Epithelial cell of proximal tubule (primary cell): ENCODE data around the gene COL16A1. TPM values are rescaled to one million over a fixed set of nuclear protein-coding genes. Genes with fewer than 3 reads are reported as not detected.

Experiments used
- DNase-seq: peaks from one replicate; pipeline ENCODE4 v3.0.0-alpha.2; 2011; ENCODE audit warnings: low read depth
- H3K4me3 ChIP-seq: 2 replicates; pipeline ENCODE4 v1.5.1; 2011; ENCODE audit warnings: low read depth, mild to moderate bottlenecking, low read length
- CTCF ChIP-seq: conservative IDR thresholded peaks from 2 replicates; pipeline ENCODE4 v1.5.1; 2012; ENCODE audit warnings: low read depth, mild to moderate bottlenecking, low read length
- total RNA-seq: library from RNA; depleted of rRNA; stranded (reverse); fragments of >200 nt; gene quantifications from 2 replicates; pipeline ENCODE4 v1.2.3, GENCODE V29; 2015

The COL16A1 gene
- total RNA-seq, 1 donor from 2014 or later, result 5.3 TPM

DNA sequence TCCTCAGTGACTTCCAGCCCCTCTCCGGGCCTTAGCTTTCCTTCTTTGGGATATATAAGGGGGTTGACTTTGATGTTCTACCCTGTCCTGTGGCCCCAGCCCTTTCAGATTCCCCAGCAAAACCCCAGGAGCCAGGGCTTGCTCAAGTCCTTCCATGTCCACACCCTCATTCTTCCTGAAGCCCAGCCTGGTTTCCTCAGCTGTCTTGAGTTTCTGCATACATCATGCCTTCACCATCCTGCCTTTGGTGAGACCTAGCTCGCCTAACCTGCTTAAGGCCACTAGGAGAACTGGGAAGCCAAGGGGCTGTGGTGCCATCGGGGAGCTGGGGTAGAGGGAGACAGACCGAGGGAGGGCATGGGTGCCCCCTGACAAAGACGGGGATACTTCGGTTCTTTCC lies 42.0 kb downstream of the COL16A1 start:
- H3K4me3 ChIP-seq, result no peak overlapping the region
- no peak for TF ChIP-seq CTCF
- no peak for DNase-seq

DNA sequence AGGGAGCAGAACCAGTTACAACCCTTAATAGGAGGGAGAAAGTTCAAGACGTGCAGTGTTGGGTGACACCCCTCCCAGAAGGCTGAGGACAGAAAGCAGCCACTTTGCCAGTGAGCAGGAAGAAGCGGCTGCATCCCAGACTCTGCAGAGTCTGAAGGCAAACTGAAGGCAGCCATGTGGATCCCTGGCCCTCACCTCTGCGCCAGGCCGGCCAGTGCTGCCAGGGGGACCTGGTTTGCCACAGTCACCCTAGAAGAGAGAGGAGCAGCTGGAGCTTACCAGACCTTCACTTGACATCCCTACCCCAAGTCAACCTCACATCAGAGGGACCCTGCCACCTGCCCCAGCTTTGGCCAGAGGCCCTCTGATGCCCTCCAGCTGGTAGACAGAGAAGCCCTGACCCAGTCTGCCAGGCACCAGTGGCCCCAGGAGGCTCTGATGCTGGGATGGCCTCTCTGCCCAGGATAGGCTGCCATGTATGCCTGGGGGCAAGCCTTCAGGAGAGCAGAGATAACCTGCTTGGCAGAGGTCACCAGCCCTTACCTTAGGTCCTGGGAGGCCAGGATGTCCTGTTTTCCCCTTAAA lies 42.9 kb downstream of the COL16A1 start:
- no peak for DNase-seq
- no peak for TF ChIP-seq CTCF
- no peak overlapping the region for H3K4me3 ChIP-seq

GRCh38 chr1:31659889-31660288 lies 43.9 kb downstream of the COL16A1 start:
- DNase-seq, result no peak
- TF ChIP-seq CTCF, result no peak

GRCh38 chr1:31658721-31659120 lies 45.1 kb downstream of the COL16A1 start:
- H3K4me3 ChIP-seq, result no peak overlapping the region
- TF ChIP-seq CTCF, result no peak
- DNase-seq, result no peak

More at GRCh38 chr1:31659889-31660288, 43.9 kb downstream of the COL16A1 start:
- H3K4me3 ChIP-seq, result no peak overlapping the region

DNA sequence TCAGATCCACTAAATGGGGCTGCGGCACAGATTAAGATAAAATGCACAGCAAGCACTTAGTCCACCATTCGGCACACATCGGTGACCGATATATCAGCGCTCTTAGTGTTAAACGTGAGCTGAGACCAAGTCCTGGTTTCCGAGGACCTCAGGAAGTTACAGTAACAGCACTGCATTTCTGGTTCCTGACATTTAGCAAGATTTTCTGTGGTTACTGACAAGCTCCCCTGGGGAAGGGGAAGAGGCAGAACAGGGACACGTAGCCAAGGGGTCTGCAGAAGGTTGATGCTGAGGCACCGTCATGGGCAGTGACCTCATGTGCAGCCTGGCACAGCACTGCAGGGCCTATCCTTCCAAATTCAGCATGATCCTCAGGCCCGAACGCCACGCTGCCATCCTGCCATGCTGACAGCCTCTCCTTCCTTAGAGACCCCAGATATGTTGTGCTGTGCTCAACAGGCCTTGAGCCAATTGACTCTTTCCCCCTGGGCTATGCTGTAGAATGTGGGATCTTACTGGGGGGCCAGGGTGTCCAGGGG lies 45.8 kb downstream of the COL16A1 start:
- TF ChIP-seq CTCF, result no peak
- no peak for DNase-seq
- H3K4me3 ChIP-seq, result no peak overlapping the region

DNA sequence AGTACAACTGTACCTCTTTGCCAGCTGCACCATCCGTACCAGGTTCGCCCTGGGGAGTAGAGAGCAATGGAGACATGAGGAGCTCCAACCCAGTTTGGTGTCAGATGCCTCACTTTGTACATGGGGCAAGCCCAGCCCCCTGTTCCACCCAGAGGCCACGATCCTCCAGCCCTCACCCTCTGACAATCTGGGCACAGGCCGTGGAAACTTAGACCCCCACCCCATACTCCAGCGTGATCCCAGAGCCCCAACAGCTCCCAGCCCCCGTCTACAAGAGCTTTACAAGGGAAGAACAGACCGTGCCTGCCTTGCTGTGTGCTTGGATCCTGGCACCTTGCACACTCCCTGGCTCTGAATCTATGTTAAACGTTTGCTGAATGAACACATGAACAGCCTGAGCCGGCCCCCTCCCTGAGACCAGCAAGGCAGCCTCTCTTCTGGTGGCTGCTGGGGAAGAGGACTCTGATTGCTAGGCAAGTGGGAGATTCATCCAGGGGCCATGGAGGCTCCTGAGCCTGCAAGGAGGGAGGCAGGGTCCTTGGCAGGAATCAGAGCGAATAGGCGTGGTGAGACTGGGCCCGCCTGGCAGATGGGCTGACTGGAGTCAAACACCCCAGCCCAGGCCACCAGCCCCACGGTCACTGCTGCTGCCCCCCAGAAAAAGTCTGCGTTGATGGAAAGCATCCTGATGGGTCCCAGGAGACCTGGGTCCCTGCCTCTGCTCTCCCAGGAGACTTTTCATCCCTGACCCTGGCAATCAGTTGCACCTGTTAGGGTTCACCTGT lies 46.6 kb downstream of the COL16A1 start:
- no peak overlapping the region for H3K4me3 ChIP-seq
- TF ChIP-seq CTCF, result no peak
- no peak for DNase-seq
